Measurements from ENCODE around the gene POLE. TPM values are rescaled to one million over a fixed set of nuclear protein-coding genes. Genes with fewer than 3 reads are reported as not detected.

Gene POLE
- total and polyA plus RNA-seq, 8 donors = 7.2 to 45.7 (median 16.0) TPM

GRCh38 chr12:132629330-132629729 is 57.8 kb downstream of the POLE start:
- no peak for ATAC-seq
- H3K4me3 ChIP-seq = no peak overlapping the region
- no peak overlapping the region for H3K27ac ChIP-seq
- peaks cover 0 to 17% (median 0%) of the 10 kb centered on the region in 3 donors for H3K36me3 ChIP-seq
- no peaks in the 10 kb centered on the region for H3K4me1 ChIP-seq
- no peak for FAIRE-seq
- no peak for TF ChIP-seq CTCF (IDR thresholded peaks at IDR 0.05)
- DNase-seq = no peak
- WGBS, 2 donors = 93 to 95% methylated on average over 6 of the region's 6 CpGs
- H3K27me3 ChIP-seq = no peaks in the 10 kb centered on the region
- no peaks in the 10 kb centered on the region for H3K9me3 ChIP-seq
- intact Hi-C loops (cut with DNase I) = loop anchor here in 1 of 3 donors (10.0 kb wide), 1 partner anchor 225 kb away; no protein-coding TSS in a partner anchor

- 95 to 98% methylated on average over 24 of the region's 24 CpGs for WGBS, 2 donors
Measured at GRCh38 chr12:132625731-132626430, 61.3 kb downstream of the POLE start.

GRCh38 chr12:132624910-132625630 is 62.1 kb downstream of the POLE start:
- intact Hi-C loops (cut with DNase I) = loop anchor here in 1 of 3 donors (10.0 kb wide), 1 partner anchor 220 kb away; no protein-coding TSS in a partner anchor

More at GRCh38 chr12:132625731-132626430, 61.3 kb downstream of the POLE start:
- no peak for TF ChIP-seq CTCF (IDR thresholded peaks at IDR 0.05)
- Histone ChIP-seq H3K27me3 (no peaks in the 10 kb centered on the region), H3K9me3 (no peaks in the 10 kb centered on the region), H3K36me3 (peaks cover 0 to 4% (median 0%) of the 10 kb centered on the region in 3 donors), H3K4me1 (no peaks in the 10 kb centered on the region), H3K4me3 (no peak overlapping the region), H3K27ac (no peak overlapping the region)
- no peak for ATAC-seq
- intact Hi-C loops (cut with DNase I) = loop anchor here in 1 of 3 donors (10.0 kb wide), 1 partner anchor 221 kb away; no protein-coding TSS in a partner anchor
- DNase-seq = peak in 1 of 6 donors; percentile 49
- no peak for FAIRE-seq

GRCh38 chr12:132624186-132624855 is 62.8 kb downstream of the POLE start:
- peaks cover 0 to 5% (median 0%) of the 10 kb centered on the region in 4 donors for H3K27me3 ChIP-seq
- ATAC-seq = no peak
- no peaks in the 10 kb centered on the region for H3K9me3 ChIP-seq
- H3K4me1 ChIP-seq = no peaks in the 10 kb centered on the region
- intact Hi-C loops (cut with DNase I) = loop anchor here in 1 of 3 donors (10.0 kb wide), 1 partner anchor 220 kb away; no protein-coding TSS in a partner anchor
- DNase-seq = peak in 1 of 6 donors; percentile 48
- no peak overlapping the region for H3K27ac ChIP-seq
- no peaks in the 10 kb centered on the region for H3K36me3 ChIP-seq
- WGBS, 2 donors = 95% methylated on average over 22 of the region's 22 CpGs
- FAIRE-seq = no peak
- no peak overlapping the region for H3K4me3 ChIP-seq
- TF ChIP-seq CTCF (IDR thresholded peaks at IDR 0.05) = no peak

More at GRCh38 chr12:132624910-132625630, 62.1 kb downstream of the POLE start:
- WGBS, 2 donors = 93 to 95% methylated on average over 32 of the region's 32 CpGs
- Histone ChIP-seq H3K4me1 (no peaks in the 10 kb centered on the region), H3K4me3 (no peak overlapping the region), H3K36me3 (no peaks in the 10 kb centered on the region), H3K27ac (no peak overlapping the region), H3K9me3 (no peaks in the 10 kb centered on the region), H3K27me3 (no peaks in the 10 kb centered on the region)
- no peak for TF ChIP-seq CTCF (IDR thresholded peaks at IDR 0.05)
- DNase-seq (peak in 1 of 6 donors; percentile 59), FAIRE-seq (no peak), ATAC-seq (no peak)
